Measurements from ENCODE around the gene OR2AG1. TPM values are rescaled to one million over a fixed set of nuclear protein-coding genes. Genes with fewer than 3 reads are reported as not detected.

Gene OR2AG1
- total RNA-seq, 4 donors from 2014 or later = not detected

- no peaks in the 10 kb centered on the region for H3K36me3 ChIP-seq
- H3K4me1 ChIP-seq = no peaks in the 10 kb centered on the region
- no peaks in the 10 kb centered on the region for H3K9me3 ChIP-seq
- no peaks in the 10 kb centered on the region for H3K27me3 ChIP-seq
- no peak for DNase-seq
- TF ChIP-seq POLR2A (IDR thresholded peaks at IDR 0.05) (no peak), CTCF (IDR thresholded peaks at IDR 0.05) (peak; percentile 43 to 63 (median 52))
- intact Hi-C loops (cut with DNase I) = no loop called here
- 14 to 18% methylated on average over 2 of the region's 2 CpGs for WGBS, 2 donors
- H3K4me3 ChIP-seq = no peak overlapping the region
- H3K27ac ChIP-seq = no peak overlapping the region
Measured at GRCh38 chr11:6737872-6738466, 44.9 kb upstream of the OR2AG1 start.

DNA sequence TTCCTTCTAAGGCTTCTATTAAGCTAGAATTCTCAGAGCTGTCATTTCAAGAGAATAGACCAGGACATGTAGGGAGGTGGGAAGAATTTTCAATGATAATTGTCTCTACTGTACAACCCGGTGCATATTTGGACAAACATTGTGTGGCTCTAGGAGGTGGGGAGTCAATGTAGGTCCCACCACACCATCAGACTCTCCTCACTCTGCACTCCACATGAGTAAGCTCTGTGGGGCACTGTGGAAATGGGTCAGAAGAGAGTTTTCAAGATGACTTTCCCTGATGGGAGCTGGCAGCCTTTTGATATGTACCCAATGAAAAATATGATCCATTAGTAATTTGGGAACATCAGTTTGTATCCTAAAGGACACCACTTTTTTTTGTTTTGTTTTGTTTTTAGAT lies 44.2 kb upstream of the OR2AG1 start:
- intact Hi-C loops (cut with DNase I) = no loop called here
- Histone ChIP-seq H3K9me3 (no peaks in the 10 kb centered on the region), H3K36me3 (no peaks in the 10 kb centered on the region), H3K4me3 (no peak overlapping the region), H3K27me3 (no peaks in the 10 kb centered on the region), H3K27ac (no peak overlapping the region), H3K4me1 (no peaks in the 10 kb centered on the region)
- 90 to 93% methylated on average over 1 of the region's 1 CpG for WGBS, 2 donors
- TF ChIP-seq CTCF (IDR thresholded peaks at IDR 0.05) (no peak), POLR2A (IDR thresholded peaks at IDR 0.05) (no peak)
- DNase-seq = no peak

- intact Hi-C loops (cut with DNase I) = no loop called here
- WGBS, 2 donors = 53 to 60% methylated on average over 7 of the region's 7 CpGs
- no peak for TF ChIP-seq POLR2A (IDR thresholded peaks at IDR 0.05)
- TF ChIP-seq CTCF (IDR thresholded peaks at IDR 0.05) = no peak
Measured at GRCh38 chr11:6742260-6742659, 40.6 kb upstream of the OR2AG1 start.

GRCh38 chr11:6745018-6745417 lies 37.8 kb upstream of the OR2AG1 start:
- Histone ChIP-seq H3K36me3 (no peaks in the 10 kb centered on the region), H3K27me3 (no peaks in the 10 kb centered on the region), H3K4me3 (peak overlapping the region in 2 of 4 donors; percentile 33 to 39), H3K4me1 (no peaks in the 10 kb centered on the region), H3K27ac (peak overlapping the region in 2 of 4 donors; percentile 22 to 73), H3K9me3 (no peaks in the 10 kb centered on the region)
- intact Hi-C loops (cut with DNase I) = no loop called here
- TF ChIP-seq POLR2A (IDR thresholded peaks at IDR 0.05) (no peak), CTCF (IDR thresholded peaks at IDR 0.05) (no peak)
- DNase-seq = no peak
- 64 to 70% methylated on average over 3 of the region's 4 CpGs for WGBS, 2 donors

More at GRCh38 chr11:6742260-6742659, 40.6 kb upstream of the OR2AG1 start:
- Histone ChIP-seq H3K27me3 (no peaks in the 10 kb centered on the region), H3K27ac (no peak overlapping the region), H3K4me3 (no peak overlapping the region), H3K4me1 (no peaks in the 10 kb centered on the region), H3K36me3 (no peaks in the 10 kb centered on the region), H3K9me3 (no peaks in the 10 kb centered on the region)
- DNase-seq = no peak

DNA sequence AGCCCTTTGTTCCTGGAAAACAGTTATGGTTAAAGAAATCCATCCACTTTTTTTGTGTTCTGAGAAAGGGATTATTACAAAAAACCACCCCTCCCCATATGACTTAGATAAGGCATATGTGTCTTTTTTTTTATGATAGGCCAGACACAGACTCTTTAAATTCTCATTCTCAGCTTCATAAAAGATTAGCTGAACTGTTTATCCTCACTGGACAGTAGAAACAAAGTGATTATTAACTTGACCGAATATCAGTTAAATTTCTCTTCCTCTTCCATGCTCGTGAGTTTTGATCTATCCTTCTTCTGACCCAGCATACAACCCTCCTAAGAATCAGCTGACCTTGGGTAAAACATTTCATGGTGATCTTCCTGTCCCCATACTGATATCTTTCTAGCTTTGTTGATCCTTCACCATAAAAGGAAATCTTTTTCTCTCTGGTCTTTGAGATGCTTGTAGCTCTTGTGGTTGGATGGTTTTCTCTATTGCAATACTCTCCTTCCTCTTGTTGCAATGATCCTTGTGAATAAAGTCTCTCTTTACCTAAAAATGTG lies 37.3 kb upstream of the OR2AG1 start:
- intact Hi-C loops (cut with DNase I) = no loop called here
- Histone ChIP-seq H3K27me3 (no peaks in the 10 kb centered on the region), H3K9me3 (no peaks in the 10 kb centered on the region), H3K36me3 (no peaks in the 10 kb centered on the region), H3K27ac (peak overlapping the region in 3 of 4 donors; percentile 65 to 73 (median 72)), H3K4me1 (no peaks in the 10 kb centered on the region), H3K4me3 (peak overlapping the region; percentile 8 to 39 (median 30))
- peak in 1 of 4 donors; percentile 45 for TF ChIP-seq POLR2A (IDR thresholded peaks at IDR 0.05)
- no peak for TF ChIP-seq CTCF (IDR thresholded peaks at IDR 0.05)
- WGBS, 2 donors = 31 to 41% methylated on average over 2 of the region's 2 CpGs
- no peak for DNase-seq
